H9 (cell line): Measurements from ENCODE around the gene PEX10. TPM values are rescaled to one million over a fixed set of nuclear protein-coding genes. Genes with fewer than 3 reads are reported as not detected.

Experiments
- DNase-seq: peaks from one replicate; pipeline ENCODE4 v3.0.0-alpha.2; 2017
- H2AFZ ChIP-seq: one replicate; pipeline ENCODE4 v1.6.1; 2013; ENCODE audit warnings: mild to moderate bottlenecking, low read length, control low read depth, moderate library complexity
- H2AK5ac ChIP-seq: 2 replicates; pipeline ENCODE4 v1.6.1; 2013; ENCODE audit warnings: low read length, control low read depth, mixed read lengths; ENCODE audit not compliant: insufficient read length
- H2BK120ac ChIP-seq: one replicate; pipeline ENCODE4 v1.6.1; 2013; ENCODE audit warnings: low read depth, mild to moderate bottlenecking, low read length, control low read depth, inconsistent platforms; ENCODE audit not compliant: poor library complexity, severe bottlenecking
- H2BK12ac ChIP-seq: 2 replicates; pipeline ENCODE4 v1.6.1; 2013; ENCODE audit warnings: low read length, control low read depth, mixed read lengths, low read depth; ENCODE audit not compliant: insufficient read length
- H2BK15ac ChIP-seq: 2 replicates; pipeline ENCODE4 v1.6.1; 2013; ENCODE audit warnings: low read depth, low read length, control low read depth
- H2BK20ac ChIP-seq: one replicate; pipeline ENCODE4 v1.6.1; 2013; ENCODE audit warnings: low read depth, mild to moderate bottlenecking, low read length, control low read depth, inconsistent platforms; ENCODE audit not compliant: poor library complexity, severe bottlenecking
- H2BK5ac ChIP-seq: 2 replicates; pipeline ENCODE4 v1.6.1; 2013; ENCODE audit warnings: low read length, control low read depth, mixed read lengths; ENCODE audit not compliant: insufficient read length
- H3K14ac ChIP-seq: 2 replicates; pipeline ENCODE4 v1.6.1; 2013; ENCODE audit warnings: low read length, control low read depth; ENCODE audit not compliant: insufficient read depth
- H3K18ac ChIP-seq: 2 replicates; pipeline ENCODE4 v1.6.1; 2013; ENCODE audit warnings: low read depth, mild to moderate bottlenecking, mixed read lengths, low read length, control low read depth; ENCODE audit not compliant: insufficient read length
- H3K23ac ChIP-seq: 2 replicates; pipeline ENCODE4 v1.6.1; 2013; ENCODE audit warnings: low read length, control low read depth, mixed read lengths, low read depth; ENCODE audit not compliant: insufficient read length
- H3K23me2 ChIP-seq: 2 replicates; pipeline ENCODE4 v1.6.1; 2013; ENCODE audit warnings: low read depth, mild to moderate bottlenecking, mixed read lengths, low read length, control low read depth; ENCODE audit not compliant: insufficient read length, poor library complexity, severe bottlenecking
- H3K27ac ChIP-seq: 2 replicates; pipeline ENCODE4 v1.5.1; 2013; ENCODE audit warnings: low read length, control low read depth, mixed read lengths, low read depth; ENCODE audit not compliant: insufficient read length
- H3K27me3 ChIP-seq: 2 replicates; pipeline ENCODE4 v1.6.1; 2013; ENCODE audit warnings: low read length, control low read depth, inconsistent platforms; ENCODE audit not compliant: insufficient read depth
- H3K4ac ChIP-seq: 2 replicates; pipeline ENCODE4 v1.6.1; 2013; ENCODE audit warnings: low read depth, mild to moderate bottlenecking, control low read depth, inconsistent platforms, low read length, moderate library complexity
- H3K4me1 ChIP-seq: 2 replicates; pipeline ENCODE4 v1.6.1; 2013; ENCODE audit warnings: low read length, control low read depth, inconsistent platforms; ENCODE audit not compliant: insufficient read depth
- H3K4me2 ChIP-seq: 2 replicates; pipeline ENCODE4 v1.6.1; 2013; ENCODE audit warnings: low read length, control low read depth, mixed read lengths; ENCODE audit not compliant: insufficient read length, insufficient read depth
- H3K56ac ChIP-seq: 2 replicates; pipeline ENCODE4 v1.6.1; 2013; ENCODE audit warnings: low read depth, mild to moderate bottlenecking, mixed read lengths, low read length, control low read depth; ENCODE audit not compliant: insufficient read length
- H3K79me1 ChIP-seq: 2 replicates; pipeline ENCODE4 v1.6.1; 2013; ENCODE audit warnings: low read depth, mild to moderate bottlenecking, moderate library complexity, low read length, control low read depth, inconsistent platforms; ENCODE audit not compliant: insufficient read depth, poor library complexity, severe bottlenecking
- H3K79me2 ChIP-seq: 2 replicates; pipeline ENCODE4 v1.6.1; 2013; ENCODE audit warnings: low read length, control low read depth, inconsistent platforms; ENCODE audit not compliant: insufficient read depth
- H3K9ac ChIP-seq: 2 replicates; pipeline ENCODE4 v1.6.1; 2013; ENCODE audit warnings: low read length, control low read depth, mixed read lengths; ENCODE audit not compliant: insufficient read length; ENCODE audit errors: extremely low read depth
- H3K9me3 ChIP-seq: one replicate; pipeline ENCODE4 v1.6.1; 2013; ENCODE audit warnings: low read depth, low read length, inconsistent platforms; ENCODE audit not compliant: control insufficient read depth
- H3T11ph ChIP-seq: one replicate; pipeline ENCODE4 v1.6.1; 2013; ENCODE audit warnings: mild to moderate bottlenecking, low read length, control low read depth, inconsistent platforms
- H4K20me1 ChIP-seq: one replicate; pipeline ENCODE4 v1.6.1; 2013; ENCODE audit not compliant: control insufficient read depth, insufficient read length, insufficient read depth
- H4K5ac ChIP-seq: 2 replicates; pipeline ENCODE4 v1.6.1; 2013; ENCODE audit warnings: low read depth, mild to moderate bottlenecking, mixed read lengths, low read length, control low read depth; ENCODE audit not compliant: insufficient read length
- H4K8ac ChIP-seq: replicated peaks from 2 replicates; pipeline ENCODE4 v1.6.1; 2013; ENCODE audit warnings: low read length, control low read depth, mixed read lengths, low read depth; ENCODE audit not compliant: insufficient read length
- H4K91ac ChIP-seq: 2 replicates; pipeline ENCODE4 v1.6.1; 2013; ENCODE audit warnings: low read depth, mild to moderate bottlenecking, moderate library complexity, mixed read lengths, low read length, control low read depth; ENCODE audit not compliant: insufficient read length
- H3K27ac Mint-ChIP-seq, 3 experiments: 2 replicates in 2 of 3; 3 replicates in 1 of 3; pipeline ENCODE4 v1.8.0; 2020 to 2021; ENCODE audit warnings: mixed read lengths in 3 of 3, mild to moderate bottlenecking in 1 of 3, moderate library complexity in 1 of 3
- H3K27me3 Mint-ChIP-seq: 2 replicates; pipeline ENCODE4 v1.8.0; 2021; ENCODE audit warnings: low read depth, mild to moderate bottlenecking, moderate library complexity, mixed read lengths
- H3K36me3 Mint-ChIP-seq, 3 experiments: 2 replicates in 2 of 3; 3 replicates in 1 of 3; pipeline ENCODE4 v1.8.0; 2020 to 2021; ENCODE audit warnings: low read depth in 3 of 3, mixed read lengths in 3 of 3; ENCODE audit not compliant: insufficient read depth in 1 of 3
- H3K4me1 Mint-ChIP-seq, 2 experiments: 2 replicates each; pipeline ENCODE4 v1.8.0; 2020; ENCODE audit warnings: mixed read lengths in 2 of 2
- H3K4me3 Mint-ChIP-seq, 2 experiments: 2 replicates in 1 of 2; 3 replicates in 1 of 2; pipeline ENCODE4 v1.8.0; 2020 to 2021; ENCODE audit warnings: mild to moderate bottlenecking in 2 of 2, mixed read lengths in 2 of 2, moderate library complexity in 1 of 2
- H3K9me3 Mint-ChIP-seq, 2 experiments: 2 replicates in 1 of 2; 3 replicates in 1 of 2; pipeline ENCODE4 v1.8.0; 2020; ENCODE audit warnings: mild to moderate bottlenecking in 2 of 2, mixed read lengths in 2 of 2, moderate library complexity in 1 of 2
- CTCF ChIP-seq: fragments of 200-600 bp; sonication (generic); conservative IDR thresholded peaks from 3 replicates; pipeline ENCODE4 v1.8.0; 2021; ENCODE audit warnings: antibody characterized with exemption, mild to moderate bottlenecking
- WGBS: extraction: QIAGEN DNeasy Blood & Tissue Kit; methylation state at CpG from one replicate; pipeline ENCODE4 v1.1.7; 2013; ENCODE audit warnings: missing lambda C conversion rate, low lambda C conversion rate, mixed read lengths; ENCODE audit not compliant: insufficient read length; ENCODE audit errors: extremely low coverage; 5-methylcytosine and 5-hydroxymethylcytosine counted together
- total RNA-seq: library from RNA; stranded (reverse); gene quantifications from 2 replicates; pipeline ENCODE4 v1.2.1, GENCODE V29; 2021

Gene PEX10
- total RNA-seq, 1 experiment from 2014 or later = 34.4 TPM

- no peak overlapping the region for H2AK5ac ChIP-seq
- no peak overlapping the region; the same call in 1 of the 2 replicates for H3K14ac ChIP-seq
- H2BK12ac ChIP-seq = no peak overlapping the region
- no peak overlapping the region for H2AFZ ChIP-seq
- no peak overlapping the region for H3K4me2 ChIP-seq
- TF ChIP-seq CTCF = no peak
- no peak overlapping the region for H3T11ph ChIP-seq
- Mint-ChIP-seq H3K4me3 (no peak overlapping the region), H3K27me3 (peaks cover 45% of the 10 kb centered on the region), H3K36me3 (no peaks in the 10 kb centered on the region), H3K9me3 (no peaks in the 10 kb centered on the region), H3K27ac (no peak overlapping the region), H3K4me1 (no peaks in the 10 kb centered on the region)
- no peaks in the 10 kb centered on the region for H3K4me1 ChIP-seq
- no peak overlapping the region for H2BK5ac ChIP-seq
- no peaks in the 10 kb centered on the region for H4K20me1 ChIP-seq
- peaks cover 4% of the 10 kb centered on the region; the same call in 1 of the 2 replicates for H3K27me3 ChIP-seq
- no peak overlapping the region for H4K8ac ChIP-seq
- no peak overlapping the region for H3K18ac ChIP-seq
- no peak overlapping the region for H3K9ac ChIP-seq
- no peak overlapping the region for H3K23ac ChIP-seq
- H2BK15ac ChIP-seq = no peak overlapping the region
- H3K27ac ChIP-seq = no peak overlapping the region
- no peak overlapping the region for H2BK20ac ChIP-seq
- H3K9me3 ChIP-seq = no peaks in the 10 kb centered on the region
- H4K91ac ChIP-seq = no peak overlapping the region
- WGBS = no CpG with 5 or more reads among the region's 14 CpGs
- DNase-seq = no peak
- H3K23me2 ChIP-seq = peaks cover 6% of the 10 kb centered on the region
- H3K4ac ChIP-seq = no peak overlapping the region
- no peaks in the 10 kb centered on the region for H3K79me2 ChIP-seq
- no peaks in the 10 kb centered on the region for H3K79me1 ChIP-seq
- no peak overlapping the region for H3K56ac ChIP-seq
- no peak overlapping the region for H4K5ac ChIP-seq
- H2BK120ac ChIP-seq = no peak overlapping the region
These were observed 26.3 kb upstream of the PEX10 start for GRCh38 chr1:2438641-2439040.
